ENCODE measurements around the gene BCAS1.

BCAS1 gene

DNA sequence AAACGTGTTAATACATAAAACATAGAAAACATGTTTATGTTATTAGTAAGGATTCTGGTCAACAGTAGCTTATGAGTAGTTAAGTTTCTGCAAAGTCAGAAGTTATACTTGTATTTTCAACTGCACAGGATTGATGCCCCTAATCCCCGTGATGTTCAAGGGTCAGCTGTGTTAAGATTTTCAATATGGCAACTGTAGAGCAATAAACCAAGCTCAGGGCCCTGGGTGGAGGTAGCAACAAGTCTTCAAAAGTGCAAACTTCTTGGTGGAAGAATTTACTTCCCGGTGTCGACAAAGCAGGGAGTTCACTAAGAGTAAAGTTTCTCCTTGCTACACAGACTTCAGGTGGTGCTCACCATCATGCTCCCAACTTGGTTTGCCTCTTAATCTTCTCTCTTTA lies 4.1 kb upstream of the BCAS1 start:
- no peak for DNase-seq

DNA sequence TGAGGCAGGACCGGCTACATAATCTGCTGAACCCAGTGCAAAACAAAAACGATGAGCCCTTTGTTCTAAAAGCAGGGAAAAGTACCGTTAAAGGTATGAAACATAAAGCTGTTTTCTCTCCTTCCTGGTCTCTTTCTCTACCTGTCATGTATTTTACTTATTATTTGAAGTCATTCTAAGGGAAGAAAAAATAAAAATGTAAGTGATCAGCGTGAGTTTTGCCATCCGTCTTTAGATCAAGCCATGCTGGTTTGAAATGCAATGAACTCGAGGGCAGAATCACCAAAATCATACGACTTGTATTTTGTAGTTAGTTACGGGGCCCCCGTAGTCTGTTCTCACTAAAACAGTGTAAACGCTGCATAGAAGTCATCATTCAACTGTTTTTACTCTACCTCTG lies 2.9 kb upstream of the BCAS1 start:
- no peak for DNase-seq

DNA sequence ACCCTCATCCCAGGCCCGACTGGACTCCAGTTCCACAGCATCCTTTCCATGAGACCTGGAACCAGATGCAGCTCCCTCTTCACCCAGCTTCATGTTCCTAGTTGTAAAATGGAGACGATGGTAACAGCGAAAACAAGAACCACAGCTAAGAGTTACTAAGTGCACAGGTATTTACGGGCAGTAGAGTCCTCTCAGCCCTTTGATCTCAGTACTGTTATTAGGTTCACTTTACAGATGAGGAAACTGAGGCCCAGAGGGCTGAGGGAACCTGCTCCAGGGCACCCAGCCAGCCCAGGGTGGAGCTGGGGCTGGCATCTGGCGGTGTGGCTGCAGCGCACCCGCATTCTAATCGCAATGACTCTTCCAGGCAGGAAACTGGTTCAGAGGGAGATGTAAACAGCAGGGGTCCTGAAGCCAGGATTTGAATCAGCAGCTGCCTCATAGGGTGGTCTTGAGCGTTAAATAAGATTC lies 858 bp downstream of the BCAS1 start:
- no peak for DNase-seq

DNA sequence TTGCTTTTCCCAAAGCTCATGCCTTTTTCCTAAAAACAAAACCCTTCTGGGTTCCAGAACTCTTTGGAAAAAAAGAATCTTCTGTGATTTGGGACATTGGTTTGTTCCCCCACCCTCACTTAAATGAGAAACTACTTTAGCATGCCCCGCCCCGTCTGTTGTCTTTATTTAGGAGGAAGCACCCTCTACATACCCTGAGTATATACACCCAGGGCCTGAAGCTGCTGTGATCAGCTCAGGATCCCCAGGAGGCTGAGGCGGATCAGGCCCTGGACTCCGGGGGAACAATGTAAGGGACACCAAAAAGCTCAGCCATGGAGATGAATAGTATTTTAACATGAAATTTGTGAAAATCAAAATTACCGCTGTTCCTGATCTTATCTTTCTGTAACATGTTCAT lies 1.4 kb downstream of the BCAS1 start:
- no peak for DNase-seq

DNA sequence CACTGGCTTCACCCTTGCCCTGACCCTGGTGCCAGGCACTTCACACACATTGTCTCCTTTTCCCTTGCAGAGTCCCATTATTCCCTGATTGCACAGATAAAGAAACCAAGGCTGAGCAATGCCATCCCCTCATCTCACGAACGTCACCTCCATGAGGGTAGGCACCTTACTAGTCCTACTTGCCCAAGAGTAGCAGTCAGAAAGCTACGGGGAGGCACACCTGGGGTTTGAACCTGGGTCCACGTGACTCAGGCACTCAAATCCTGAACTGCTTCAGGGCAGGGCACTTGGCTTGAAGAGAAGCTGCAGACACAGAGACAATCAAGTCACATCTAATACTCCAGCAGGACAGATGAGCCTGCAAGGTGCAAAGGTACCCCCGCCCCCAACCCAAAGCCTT lies 1.9 kb downstream of the BCAS1 start:
- no peak for DNase-seq

DNA sequence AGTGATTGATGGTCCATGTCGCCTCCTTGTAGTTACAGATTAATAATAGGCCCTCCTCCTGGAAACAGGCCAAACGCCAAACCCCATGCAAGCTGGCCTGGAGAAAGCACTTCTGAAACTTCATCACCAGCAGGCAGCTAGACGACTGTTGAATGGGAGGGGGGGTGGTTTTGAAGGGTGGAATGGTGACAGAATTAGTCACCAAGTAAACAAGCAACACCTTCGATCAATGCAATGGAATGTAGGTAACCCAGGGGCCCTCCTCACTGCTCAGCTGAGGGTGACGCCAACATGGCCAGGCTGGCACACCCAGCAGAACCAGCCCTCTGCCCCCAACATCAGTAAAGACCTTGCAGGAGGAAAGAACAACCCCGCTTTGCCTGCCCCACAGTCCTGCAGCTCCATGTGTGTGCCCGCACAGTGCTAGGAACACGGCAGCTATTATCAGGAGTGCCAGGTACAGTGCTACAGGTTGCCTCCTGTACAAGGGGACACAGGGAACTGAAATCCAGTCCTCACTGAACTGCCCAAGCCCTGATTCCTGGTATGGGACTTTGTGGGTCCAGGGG lies 2.7 kb downstream of the BCAS1 start:
- DNase-seq, result no peak

DNA sequence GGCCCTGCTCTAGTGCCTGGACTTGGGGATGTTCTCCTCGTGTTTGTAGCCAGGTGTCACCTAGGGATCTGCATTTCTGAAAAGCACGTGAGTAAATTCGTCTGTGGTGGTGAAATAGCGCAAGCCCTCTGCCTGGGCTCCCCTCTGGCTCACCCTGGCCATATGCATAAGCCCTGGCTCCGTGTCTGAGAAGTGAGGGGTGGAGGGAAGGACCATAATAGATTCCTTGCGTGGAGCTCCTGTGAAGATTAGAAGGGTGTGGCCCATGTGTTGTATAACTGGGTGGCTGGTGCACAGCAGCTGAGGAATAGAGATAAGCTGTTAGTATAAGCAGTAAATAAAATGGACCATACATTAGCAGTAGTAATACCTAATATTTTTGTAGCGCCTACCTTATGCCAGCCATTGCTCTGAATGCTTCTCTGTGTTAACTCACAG lies 4.8 kb downstream of the BCAS1 start:
- DNase-seq, result no peak

DNA sequence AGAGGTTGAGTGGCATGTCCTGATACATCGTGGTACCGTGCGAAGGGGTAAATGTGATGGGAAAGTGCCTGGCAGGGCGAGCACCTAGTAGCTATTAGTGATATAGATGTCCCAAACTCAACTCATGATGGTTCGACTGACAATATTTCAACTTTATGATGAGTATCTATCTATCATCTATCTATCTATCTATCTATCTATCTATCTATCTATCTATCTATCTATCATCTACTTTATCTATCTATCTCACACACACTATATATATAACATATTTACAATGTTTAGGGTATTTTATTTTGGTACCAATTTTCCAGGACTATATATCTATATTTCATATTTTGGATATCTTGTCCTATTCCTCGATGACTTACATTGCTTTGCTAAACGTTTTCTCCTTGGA lies 5.5 kb downstream of the BCAS1 start:
- no peak for DNase-seq

DNA sequence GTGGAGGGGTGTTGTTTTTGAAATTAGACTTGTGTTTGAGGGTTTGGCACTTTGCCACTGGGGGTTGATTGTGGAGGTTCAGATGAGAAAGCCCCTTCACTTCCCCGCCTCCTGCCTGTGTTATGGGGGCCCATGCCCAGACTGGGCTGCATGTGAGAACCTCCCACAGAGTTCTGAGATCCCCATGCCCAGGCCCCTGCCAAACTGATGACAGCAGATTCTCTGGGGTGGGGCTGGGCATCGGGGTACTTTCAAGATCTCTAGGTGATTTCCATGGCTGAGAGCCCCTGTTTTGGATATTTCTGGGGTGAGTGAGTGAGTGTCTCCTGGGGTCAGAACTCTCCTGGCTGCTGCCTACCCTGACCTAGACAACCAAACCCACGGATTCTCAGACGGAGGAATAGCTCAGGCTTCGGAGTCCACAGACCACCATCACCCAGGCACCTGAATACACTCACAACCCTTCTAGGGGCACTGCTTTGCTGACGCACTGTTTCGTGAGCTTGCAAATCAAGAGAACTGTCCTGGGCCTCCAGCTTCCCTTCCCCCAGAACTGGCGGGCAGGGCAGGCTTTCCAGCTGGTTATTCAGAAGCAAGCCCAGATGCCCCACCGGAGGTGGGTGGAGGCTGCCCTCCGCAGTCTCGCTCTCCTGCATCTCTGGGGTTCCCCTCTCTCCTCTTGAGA lies 6.3 kb downstream of the BCAS1 start:
- DNase-seq, result peak in 1 of 2 experiments; percentile 5

DNA sequence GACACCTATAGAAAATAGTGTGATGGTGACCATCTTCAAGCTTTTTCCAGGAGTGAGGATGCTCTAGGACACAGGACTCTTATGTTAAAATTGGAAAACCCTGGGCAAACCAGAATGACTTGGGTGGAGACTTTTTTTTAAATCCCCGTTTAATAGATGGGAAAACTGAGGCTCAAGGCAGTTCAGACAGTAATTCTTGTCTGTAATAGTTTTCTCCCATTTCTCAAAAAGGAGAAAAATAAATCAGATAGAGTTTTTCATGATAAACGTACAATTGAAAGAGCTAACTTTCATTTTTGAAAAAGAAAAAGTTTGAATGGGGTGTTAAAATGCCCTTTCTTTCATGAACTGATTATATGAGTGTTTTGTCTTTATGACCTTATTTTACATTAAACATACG lies 6.8 kb downstream of the BCAS1 start:
- DNase-seq, result no peak

DNA sequence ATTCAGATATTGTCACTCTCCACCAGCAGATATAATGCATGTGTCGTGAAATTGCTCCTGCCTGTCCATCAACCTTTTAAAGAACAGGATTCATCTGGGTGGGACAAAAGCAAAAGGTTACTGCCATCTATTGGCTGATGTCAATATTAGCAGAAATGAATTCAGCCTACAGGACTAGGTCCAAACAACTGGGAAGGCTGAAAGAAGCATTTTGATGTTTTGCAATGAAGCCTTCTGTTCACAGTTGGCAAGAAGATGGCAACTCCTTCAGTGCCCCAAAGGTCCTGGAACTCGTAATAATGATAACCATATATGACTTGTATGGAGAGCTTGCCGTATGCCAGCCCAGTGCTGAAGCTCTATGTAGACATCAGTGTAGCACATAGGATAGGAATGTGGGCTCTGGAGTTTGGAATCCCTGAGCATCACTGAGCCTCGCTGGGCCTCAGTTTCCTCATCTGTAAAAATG lies 7.5 kb downstream of the BCAS1 start:
- no peak for DNase-seq

DNA sequence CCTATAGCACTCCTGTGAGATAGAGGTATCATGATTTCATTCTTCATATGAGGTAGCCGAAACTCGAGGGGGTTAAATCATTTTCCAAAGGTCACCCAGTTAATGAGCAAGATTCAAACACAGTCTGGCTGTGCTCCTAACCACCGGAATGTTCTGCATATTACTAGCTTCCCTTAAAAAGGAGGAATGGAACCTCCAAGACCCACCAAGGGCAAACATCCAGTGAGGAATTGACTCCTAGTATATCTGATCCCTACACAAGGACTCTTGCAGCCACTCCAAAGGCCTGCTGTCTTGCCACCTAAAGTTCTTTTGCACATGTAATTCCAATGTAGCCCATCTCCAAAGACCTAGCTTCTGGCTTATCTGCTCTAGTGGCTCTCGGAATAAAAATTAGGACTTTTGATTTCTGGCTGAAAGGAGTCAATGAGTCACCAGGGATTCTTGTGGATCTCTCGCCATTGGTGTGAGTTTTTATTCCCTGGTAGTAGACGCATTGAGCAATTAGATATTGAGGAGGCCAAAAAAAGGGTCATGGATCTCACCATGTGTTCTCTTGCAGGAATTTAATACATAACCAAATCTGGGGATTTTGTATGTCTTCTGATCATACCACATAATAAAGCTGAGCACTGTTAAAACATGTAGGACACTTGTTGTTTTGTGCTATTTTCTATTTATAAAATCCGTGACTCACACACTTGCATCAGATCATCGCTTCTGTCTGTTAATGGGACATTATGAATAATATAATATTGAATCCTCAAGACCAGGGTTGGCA lies 9.1 kb downstream of the BCAS1 start:
- no peak for DNase-seq

DNA sequence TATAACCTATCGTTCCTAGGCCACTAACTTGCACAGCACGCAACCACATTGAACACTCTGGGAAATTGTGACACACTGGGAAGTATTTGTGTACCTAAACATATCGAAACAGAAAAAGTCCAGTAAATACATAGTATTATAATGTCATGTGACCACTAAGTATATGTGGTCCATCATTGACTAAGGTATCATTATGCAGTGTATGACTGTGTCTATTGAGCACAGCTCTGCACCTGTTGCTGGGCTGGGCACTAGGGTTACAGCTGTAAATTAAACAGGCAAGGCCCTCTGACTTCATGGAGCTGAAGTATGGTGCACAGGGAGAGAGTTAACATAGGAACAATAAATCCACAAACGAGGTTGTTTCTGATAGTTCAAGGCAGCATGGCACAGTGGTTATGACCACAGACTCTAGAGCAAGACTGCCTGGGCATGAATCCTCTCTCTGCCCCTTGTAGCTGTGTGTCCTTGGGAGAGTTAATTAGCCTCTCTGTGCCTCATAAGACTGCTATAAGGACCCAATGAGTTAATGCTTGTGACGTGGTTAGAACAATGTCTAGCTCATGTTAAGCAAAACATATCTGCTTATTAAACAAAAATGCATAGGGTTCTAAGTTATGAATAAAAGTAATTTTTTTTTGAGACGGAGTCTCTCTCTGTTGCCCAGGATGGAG lies 10.6 kb downstream of the BCAS1 start:
- DNase-seq, result no peak

DNA sequence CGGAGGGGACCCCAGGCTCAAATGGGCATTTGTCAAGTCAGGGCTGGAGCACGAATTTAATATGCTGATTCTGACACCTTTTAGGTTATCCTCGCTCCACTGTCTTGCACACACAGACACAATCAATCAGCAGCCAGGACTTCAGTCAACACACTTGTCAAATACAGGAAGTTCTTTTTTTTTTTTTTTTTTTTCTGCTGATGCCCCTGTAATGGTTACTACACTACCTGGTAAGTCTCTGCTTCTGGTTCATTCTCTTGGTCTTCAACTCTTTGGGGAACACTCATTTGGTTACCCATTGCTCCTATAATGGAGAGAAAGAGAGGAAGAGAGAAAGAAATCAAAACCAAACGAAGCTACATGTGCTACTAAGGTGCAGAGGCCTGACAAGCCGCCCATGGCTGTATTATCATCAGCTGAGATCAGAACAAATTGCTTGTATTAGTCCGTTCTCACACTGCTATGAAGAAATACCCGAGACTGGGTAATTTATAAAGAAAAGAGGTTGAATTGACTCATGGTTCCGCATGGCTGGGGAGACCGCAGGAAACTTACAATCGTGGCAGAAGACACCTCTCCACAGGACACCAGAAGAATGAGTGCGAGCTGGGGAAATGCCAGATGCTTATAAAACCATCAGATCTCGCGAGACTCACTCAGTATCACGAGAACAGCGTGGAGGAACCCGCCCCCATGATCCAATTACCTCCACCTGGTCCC lies 11.8 kb downstream of the BCAS1 start:
- DNase-seq, result no peak

DNA sequence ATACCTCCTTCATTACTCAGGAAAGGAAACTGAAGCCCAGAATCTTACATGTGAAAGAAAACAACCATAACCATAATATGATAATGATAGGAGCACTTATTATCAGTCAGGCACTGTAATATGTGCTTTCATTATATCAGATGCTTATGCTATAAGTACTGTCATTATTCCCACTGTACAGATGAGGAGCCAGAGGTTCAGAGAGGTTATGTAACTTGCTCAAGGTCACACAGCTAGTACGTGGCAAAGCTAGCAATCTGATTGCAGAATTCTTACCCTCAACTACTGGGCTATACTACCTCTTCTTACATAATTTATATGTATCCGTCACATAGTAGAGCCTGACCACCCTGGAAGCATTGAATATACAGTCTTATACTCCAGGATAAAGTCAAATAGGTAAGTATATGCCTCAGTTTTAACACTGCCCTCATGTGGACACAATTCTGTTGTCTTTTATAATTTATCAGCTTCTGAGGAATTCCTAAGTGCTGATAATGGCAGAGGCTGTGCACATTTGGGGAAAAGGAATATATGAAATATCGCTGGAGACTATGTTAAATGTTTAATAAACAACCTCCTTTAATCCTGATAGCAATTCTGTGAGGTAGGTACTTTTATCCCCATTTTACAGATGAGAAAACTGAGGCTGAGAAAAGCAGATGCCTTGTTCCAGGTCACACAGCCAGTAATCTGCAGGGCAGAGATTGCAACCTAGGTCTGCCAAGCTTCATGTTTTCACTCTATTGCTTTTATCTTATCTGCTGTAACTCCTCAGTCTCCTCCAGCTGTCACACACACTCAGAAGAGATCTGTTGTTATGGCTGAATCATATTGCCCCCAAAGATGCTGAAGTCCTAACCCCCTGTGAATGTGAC lies 13.4 kb downstream of the BCAS1 start:
- no peak for DNase-seq

DNA sequence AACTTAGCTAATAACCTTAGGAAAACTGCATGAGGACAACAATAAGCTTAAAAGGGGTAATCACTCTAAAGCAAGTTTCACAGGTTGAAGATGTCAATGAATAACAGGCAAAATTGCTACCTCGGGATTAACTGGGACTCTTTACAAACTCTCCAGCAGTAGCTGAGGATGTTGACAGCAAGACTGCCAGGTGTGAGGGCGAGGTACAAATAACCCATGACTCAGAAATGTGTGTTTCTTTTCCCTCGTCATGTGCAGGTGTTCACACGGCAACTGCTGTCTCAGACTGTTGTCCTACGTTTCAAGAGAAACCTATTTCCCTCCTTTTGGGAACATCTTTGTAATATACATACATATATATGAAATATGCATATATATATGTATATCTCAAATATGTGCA lies 15.9 kb downstream of the BCAS1 start:
- no peak for DNase-seq

DNA sequence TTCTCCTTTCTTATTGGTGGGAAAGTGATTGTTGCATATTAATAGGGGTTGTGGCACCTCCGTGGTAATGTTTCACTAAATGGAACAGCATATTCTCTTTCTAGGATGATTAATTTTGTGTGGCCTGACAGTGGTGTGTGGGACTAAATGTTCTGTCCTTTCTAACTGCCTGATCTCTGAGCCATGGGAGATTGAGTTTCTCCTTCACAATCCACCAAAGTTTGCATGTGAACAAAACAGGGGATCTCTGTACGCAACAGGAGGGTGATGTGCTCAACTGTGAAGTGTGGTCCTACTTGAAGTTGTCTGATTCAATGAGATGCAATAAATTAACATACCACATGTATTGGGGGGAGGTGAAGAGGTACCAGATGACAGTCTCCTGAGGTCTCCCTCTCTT lies 19.3 kb downstream of the BCAS1 start:
- DNase-seq, result no peak

DNA sequence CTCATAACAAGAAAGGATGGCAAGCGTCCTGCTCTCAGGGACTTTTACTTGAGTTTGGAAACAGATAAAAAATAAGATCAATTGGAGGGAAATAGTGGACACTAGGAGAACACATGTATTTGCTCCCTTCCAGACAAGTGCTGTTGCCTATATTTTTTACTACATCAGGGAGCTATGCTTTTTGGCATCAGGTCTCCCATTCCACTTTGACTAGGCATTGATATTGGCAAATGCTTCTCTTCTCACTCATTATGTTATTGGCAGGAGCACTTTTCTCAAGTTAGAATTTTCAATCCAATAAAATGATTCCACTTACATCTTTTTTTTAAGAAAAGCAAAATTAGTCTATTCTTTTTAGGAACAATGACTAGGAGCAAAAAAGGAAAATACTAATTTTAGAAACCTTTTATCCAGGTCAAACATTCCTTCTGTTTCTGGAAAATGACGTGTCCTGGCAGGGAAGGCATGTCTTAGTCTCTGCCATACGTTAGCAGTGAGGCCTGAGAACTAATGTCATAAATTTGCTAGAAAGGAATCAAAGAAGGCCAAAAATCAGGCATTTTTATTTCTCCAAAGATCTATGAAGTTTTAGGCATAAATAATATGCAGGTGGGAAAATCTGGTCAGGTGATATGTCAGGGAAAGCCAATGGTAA lies 21.4 kb downstream of the BCAS1 start:
- DNase-seq, result no peak

DNA sequence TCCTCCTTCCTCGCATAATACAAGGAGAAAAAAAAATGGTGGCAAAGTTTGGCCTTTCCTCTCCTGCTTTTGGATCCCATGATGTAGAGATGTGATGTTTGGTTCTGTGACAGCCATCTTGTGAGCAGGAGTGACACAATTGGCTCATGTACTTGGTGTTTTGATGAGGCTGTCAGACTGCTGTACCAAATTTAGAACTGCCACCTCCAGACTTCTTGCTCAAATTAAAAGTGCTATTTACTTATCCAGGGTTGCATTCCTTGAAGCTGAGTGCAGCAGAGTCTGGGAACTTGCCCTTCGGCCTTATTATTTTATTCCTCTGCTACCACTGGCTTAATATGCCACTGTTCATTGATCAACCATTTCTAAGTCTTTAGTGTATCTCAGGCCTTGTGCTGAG lies 21.9 kb downstream of the BCAS1 start:
- DNase-seq, result no peak

DNA sequence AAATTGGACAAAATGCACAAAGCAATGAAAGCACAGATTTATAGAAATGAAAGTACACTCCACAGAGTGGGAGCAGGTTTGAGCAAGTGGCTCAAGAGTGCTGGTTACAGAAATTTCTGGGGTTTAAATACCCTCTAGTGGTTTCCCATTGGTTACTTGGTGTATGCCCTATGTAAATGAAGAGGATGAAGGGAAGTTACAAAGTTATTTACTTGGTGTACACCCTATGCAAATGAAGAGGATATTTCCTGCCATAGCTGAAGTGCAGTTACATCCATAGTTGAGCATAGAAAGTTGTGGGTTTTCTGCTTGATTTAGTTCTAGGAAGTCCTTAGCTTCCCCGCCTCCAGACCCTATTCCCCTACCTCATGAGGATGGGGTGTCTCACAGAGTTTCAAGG lies 22.7 kb downstream of the BCAS1 start:
- no peak for DNase-seq

DNA sequence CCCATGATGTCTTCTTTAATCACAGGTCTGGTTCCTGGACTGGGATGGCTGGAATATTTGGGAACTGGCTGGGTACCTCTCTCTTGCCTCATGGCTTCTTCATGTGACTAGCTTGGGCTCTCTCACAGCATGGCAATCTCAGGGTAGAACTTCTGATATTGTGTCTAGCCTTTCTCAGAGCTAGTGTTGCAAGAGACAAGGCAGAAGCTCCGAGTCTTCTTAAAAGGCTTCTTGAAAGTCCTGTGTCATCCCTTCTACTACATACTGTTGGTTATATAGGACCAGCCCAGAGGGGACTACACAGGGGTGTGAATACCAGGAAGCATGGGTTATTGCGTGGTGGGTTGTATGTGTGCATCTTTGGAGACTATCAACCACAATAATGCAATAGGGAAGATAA lies 23.3 kb downstream of the BCAS1 start:
- DNase-seq, result no peak

Data from stimulated activated CD4-positive, alpha-beta T cell treated with anti-CD3 and anti-CD28 coated beads, Interleukin-4, amount 100 ng/mL, for 4 hours (primary cell).